SK-N-SH (cell line): ENCODE data around the gene TUBA3E. TPM values are rescaled to one million over a fixed set of nuclear protein-coding genes. Genes with fewer than 3 reads are reported as not detected.

Experiments
- CTCF ChIA-PET: fragments of 300-600, 350-600 bp; formaldehyde crosslinking; extraction: SDS; loops from one replicate; lab custom pipeline; 2021; lab: Yijun Ruan, JAX
- POLR2A ChIA-PET: fragments of 350-600 bp; sonication (Branson Sonifier 250); formaldehyde crosslinking; extraction: SDS; loops from one replicate; lab custom pipeline; 2020; ENCODE audit warnings: antibody characterized with exemption, inconsistent platforms; lab: Yijun Ruan, JAX
- DNase-seq: peaks from one replicate; pipeline ENCODE4 v3.0.0; 2012
- H2AFZ ChIP-seq: fragments of 200-600 bp; sonication (generic); 2 replicates; pipeline ENCODE4 v1.8.1; 2016; ENCODE audit warnings: antibody characterized with exemption, mild to moderate bottlenecking, low read depth
- H3F3A ChIP-seq: fragments of 200-600 bp; sonication (generic); replicated peaks from 2 replicates; pipeline ENCODE3; 2016; ENCODE audit warnings: antibody characterized with exemption, mild to moderate bottlenecking; ENCODE audit not compliant: insufficient read depth
- H3K27ac ChIP-seq, 2 experiments: fragments of 200-500 bp in 1 of 2; fragments of 200-600 bp in 1 of 2; sonication (Bioruptor generic) in 1 of 2; sonication (generic), shearing (Covaris generic) in 1 of 2; 2 replicates each; pipeline versions ENCODE4 v1.5.1 to v1.6.1; 2014 to 2016; ENCODE audit warnings: low read depth in 2 of 2, inconsistent platforms in 1 of 2, low read length in 1 of 2, mild to moderate bottlenecking in 1 of 2, mixed read lengths in 1 of 2
- H3K27me3 ChIP-seq: fragments of 200-600 bp; sonication (generic), shearing (Covaris generic); 2 replicates; pipeline ENCODE4 v1.6.1; 2016; ENCODE audit warnings: mixed run types; ENCODE audit not compliant: insufficient read depth
- H3K36me3 ChIP-seq, 2 experiments: fragments of 200-500 bp in 1 of 2; fragments of 200-600 bp in 1 of 2; sonication (Bioruptor generic) in 1 of 2; sonication (generic) in 1 of 2; replicated peaks in 1 of 2; 2 replicates each; pipeline versions ENCODE3 to v1.5.1; 2014 to 2016; ENCODE audit warnings: low read length in 1 of 2, mild to moderate bottlenecking in 1 of 2; ENCODE audit not compliant: insufficient read depth in 2 of 2, control insufficient read depth in 1 of 2
- H3K4me1 ChIP-seq, 2 experiments: fragments of 200-500 bp in 1 of 2; fragments of 200-600 bp in 1 of 2; sonication (Bioruptor generic) in 1 of 2; sonication (generic), shearing (Covaris generic) in 1 of 2; 2 replicates each; pipeline versions ENCODE4 v1.5.1 to v1.6.1; 2014 to 2016; ENCODE audit warnings: low read depth in 1 of 2, low read length in 1 of 2, mixed run types in 1 of 2; ENCODE audit not compliant: insufficient read depth in 2 of 2, control insufficient read depth in 1 of 2
- H3K4me2 ChIP-seq: fragments of 200-600 bp; sonication (generic), shearing (Covaris generic); 2 replicates; pipeline ENCODE4 v1.6.1; 2017; ENCODE audit warnings: mixed run types
- H3K4me3 ChIP-seq, 2 experiments: fragments of 200-500 bp in 1 of 2; fragments of 200-600 bp in 1 of 2; sonication (Bioruptor generic) in 1 of 2; sonication (generic), shearing (Covaris generic) in 1 of 2; 2 replicates each; pipeline versions ENCODE4 v1.5.1 to v1.8.1; 2014 to 2016; ENCODE audit warnings: low read depth in 2 of 2, inconsistent platforms in 1 of 2, low read length in 1 of 2, mild to moderate bottlenecking in 1 of 2, mixed read lengths in 1 of 2, moderate library complexity in 1 of 2
- H3K79me2 ChIP-seq: fragments of 200-600 bp; sonication (generic); 2 replicates; pipeline ENCODE4 v1.8.1; 2017; ENCODE audit warnings: mild to moderate bottlenecking; ENCODE audit not compliant: insufficient read depth
- H3K9ac ChIP-seq: fragments of 200-600 bp; sonication (generic); 2 replicates; pipeline ENCODE4 v1.6.1; 2017; ENCODE audit warnings: mixed run types
- H3K9me2 ChIP-seq: fragments of 200-600 bp; sonication (generic); 2 replicates; pipeline ENCODE4 v1.6.1; 2017; ENCODE audit warnings: mixed run types
- H3K9me3 ChIP-seq: fragments of 200-600 bp; sonication (generic); 2 replicates; pipeline ENCODE4 v1.6.1; 2017; ENCODE audit warnings: mixed run types, mild to moderate bottlenecking, moderate library complexity
- H4K20me1 ChIP-seq: fragments of 200-600 bp; sonication (generic); 2 replicates; pipeline ENCODE4 v1.6.1; 2017; ENCODE audit warnings: mild to moderate bottlenecking, mixed run types; ENCODE audit not compliant: insufficient read depth
- EZH2phosphoT487 ChIP-seq: fragments of 200-600 bp; sonication (generic); IDR thresholded peaks from 2 replicates; pipeline ENCODE4 v1.6.1; 2017; ENCODE audit warnings: low read depth, mixed run types, mild to moderate bottlenecking, antibody characterized with exemption, moderate library complexity, borderline replicate concordance
- FOSL2 ChIP-seq: IDR thresholded peaks from 2 replicates; pipeline ENCODE4 v1.4.0; 2012; ENCODE audit warnings: low read depth, mild to moderate bottlenecking, moderate library complexity, borderline replicate concordance
- FOXJ3 ChIP-seq: sonication (generic); formaldehyde crosslinking; IDR thresholded peaks from 2 replicates; pipeline ENCODE4 v1.5.1; 2020; ENCODE audit warnings: mild to moderate bottlenecking, missing genetic modification reagents
- FOXM1 ChIP-seq: IDR thresholded peaks from 2 replicates; pipeline ENCODE4 v1.4.0; 2012; ENCODE audit warnings: low read depth, mild to moderate bottlenecking
- GATA2 ChIP-seq: sonication (generic); formaldehyde crosslinking; IDR thresholded peaks from 2 replicates; pipeline ENCODE4 v1.5.0; 2020; ENCODE audit warnings: mild to moderate bottlenecking, missing genetic modification reagents
- MXI1 ChIP-seq: IDR thresholded peaks from 2 replicates; pipeline ENCODE4 v1.6.1; 2012; ENCODE audit warnings: mild to moderate bottlenecking, low read depth, low read length, improper control_type of control experiment
- RAD21 ChIP-seq: IDR thresholded peaks from 2 replicates; pipeline ENCODE4 v1.6.1; 2012; ENCODE audit warnings: mild to moderate bottlenecking, low read length
- RFX5 ChIP-seq: IDR thresholded peaks from 2 replicates; pipeline ENCODE4 v1.6.1; 2012; ENCODE audit warnings: mild to moderate bottlenecking, improper control_type of control experiment, low read length
- RXRA ChIP-seq: IDR thresholded peaks from 2 replicates; pipeline ENCODE4 v1.4.0; 2012; ENCODE audit warnings: low read depth, mild to moderate bottlenecking, borderline replicate concordance
- SIN3A ChIP-seq: IDR thresholded peaks from 2 replicates; pipeline ENCODE4 v1.6.1; 2012; ENCODE audit warnings: low read depth, mild to moderate bottlenecking, low read length, moderate library complexity, borderline replicate concordance
- SMC3 ChIP-seq: IDR thresholded peaks from 2 replicates; pipeline ENCODE4 v1.6.1; 2012; ENCODE audit warnings: low read depth, low read length, improper control_type of control experiment
- TAF1 ChIP-seq: IDR thresholded peaks from 2 replicates; pipeline ENCODE4 v1.6.1; 2012; ENCODE audit warnings: low read depth, mild to moderate bottlenecking, low read length, moderate library complexity, borderline replicate concordance
- WGBS: methylation state at CpG from one replicate; pipeline ENCODE4 v1.1.6; 2017; ENCODE audit warnings: low lambda C conversion rate; 5-methylcytosine and 5-hydroxymethylcytosine counted together
- polyA plus RNA-seq, 3 experiments: library from polyadenylated mRNA; depleted of rRNA; stranded (reverse); fragments of >200 nt; gene quantifications; 2 replicates each; pipeline ENCODE4 v1.2.3, GENCODE V29; 2012

The TUBA3E gene
- polyA plus RNA-seq, 1 of the 3 experiments (the other 2 are of a cell fraction), result not detected

DNA sequence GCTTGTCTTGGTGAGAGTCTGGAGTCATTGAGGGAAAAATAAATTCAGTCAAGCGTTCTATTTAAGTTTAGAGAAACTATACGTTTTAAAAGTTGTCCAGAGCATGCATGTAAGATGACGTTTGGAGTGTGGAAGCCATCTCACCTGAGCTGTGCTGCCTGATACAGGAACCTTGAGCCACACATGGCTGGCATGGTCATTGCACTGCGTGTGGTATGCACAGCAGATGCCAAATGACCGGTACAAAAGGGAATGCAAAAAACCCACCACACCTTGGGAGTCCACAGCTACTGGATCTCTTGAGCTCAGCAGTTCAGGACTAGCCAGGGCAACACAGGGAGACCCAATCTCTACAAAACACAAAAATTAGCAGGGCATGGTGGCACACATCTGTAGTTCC is 11.8 kb downstream of the TUBA3E start (continued):
- TF ChIP-seq MXI1 (no peak), FOSL2 (no peak)

DNA sequence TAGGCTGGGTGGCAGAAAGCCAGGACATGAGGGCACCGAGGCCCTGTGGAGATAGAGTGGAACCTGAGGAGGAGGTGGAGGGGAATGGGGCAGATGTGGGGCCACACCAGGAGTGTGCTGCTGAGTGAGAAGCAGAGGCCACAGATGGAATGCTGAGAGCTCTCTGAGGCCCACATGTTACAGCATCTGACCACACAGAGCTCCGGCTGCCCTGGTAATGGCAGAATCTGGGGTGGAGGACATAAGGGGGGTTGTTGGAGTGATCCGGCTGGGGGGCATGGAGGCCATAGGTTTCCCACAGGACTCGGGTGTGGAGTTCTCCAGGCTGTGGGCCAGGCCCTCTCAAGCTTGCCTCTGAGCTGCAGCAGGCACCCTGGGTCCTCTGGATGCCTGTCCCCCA is 12.3 kb downstream of the TUBA3E start:
- no peak for DNase-seq
- Histone ChIP-seq H3K27me3 (no peaks in the 10 kb centered on the region), H3K9ac (no peak overlapping the region), H3K9me2 (no peaks in the 10 kb centered on the region), H3K4me1 (peaks cover 0 to 23% of the 10 kb centered on the region in 2 experiments; a peak in 1 of 4 replicates), H2AFZ (no peak overlapping the region), H3K36me3 (peaks cover 0 to 6% of the 10 kb centered on the region in 2 experiments), H3F3A (no peaks in the 10 kb centered on the region), H3K27ac (no peak overlapping the region; a peak in 1 of 4 replicates), H4K20me1 (0 out of 2 replicates have a peak, but pooled peaks cover 2% of the 10 kb centered on the region), H3K9me3 (no peaks in the 10 kb centered on the region), H3K79me2 (peaks cover 30% of the 10 kb centered on the region), H3K4me2 (no peak overlapping the region), H3K4me3 (no peak overlapping the region)
- no peak for TF ChIP-seq FOXM1
- CTCF ChIA-PET, result interaction anchor here (11.1 kb wide), 1 partner anchor 148 kb away, joined by 113 read pairs; no protein-coding TSS in a partner anchor
- POLR2A ChIA-PET, result no interaction called here
- WGBS, result 91% methylated on average over 1 of the region's 4 CpGs

DNA sequence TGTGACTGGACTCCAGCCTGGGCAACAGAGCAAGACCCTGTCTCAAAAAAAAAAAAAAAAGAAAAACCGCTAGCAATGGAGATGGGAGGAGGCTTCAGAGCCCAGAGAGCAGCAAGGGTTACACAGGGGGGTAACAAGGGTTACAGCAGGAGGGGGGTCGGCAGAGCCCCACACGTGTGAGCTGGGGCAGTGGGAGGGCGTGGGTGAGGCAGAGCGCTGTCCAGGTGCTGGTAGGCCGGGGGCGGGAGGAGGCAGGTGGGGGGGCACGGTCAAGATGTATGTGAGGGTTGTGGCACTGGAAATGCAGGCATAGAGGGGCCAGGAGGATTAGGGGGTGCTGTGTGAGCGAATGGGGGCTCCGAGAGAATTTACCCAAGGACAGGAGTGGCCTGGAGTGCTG is 12.8 kb downstream of the TUBA3E start:
- peaks cover 34% of the 10 kb centered on the region for H3K79me2 ChIP-seq
- POLR2A ChIA-PET, result no interaction called here
- TF ChIP-seq RAD21, result no peak
- no peak for TF ChIP-seq SIN3A
- TF ChIP-seq RXRA, result no peak
- TF ChIP-seq, all 33 proteins: peak for 0
- Histone ChIP-seq H3K27ac (no peak overlapping the region), H3K9ac (no peak overlapping the region), H3K9me2 (no peaks in the 10 kb centered on the region), H3K4me2 (no peak overlapping the region), H3K4me1 (peaks cover 0 to 26% of the 10 kb centered on the region in 2 experiments; a peak in 2 of 4 replicates), H3K27me3 (no peaks in the 10 kb centered on the region), H4K20me1 (0 out of 2 replicates have a peak, but pooled peaks cover 2% of the 10 kb centered on the region), H2AFZ (no peak overlapping the region), H3K36me3 (peaks cover 0 to 6% of the 10 kb centered on the region in 2 experiments), H3K4me3 (no peak overlapping the region), H3K9me3 (no peaks in the 10 kb centered on the region), H3F3A (no peaks in the 10 kb centered on the region)
- CTCF ChIA-PET, result interaction anchor here (1.0 to 11.1 kb wide), 2 partner anchors 143 to 148 kb away, joined by 3 to 113 read pairs; no protein-coding TSS in a partner anchor
- no peak for DNase-seq
- 97% methylated on average over 9 of the region's 10 CpGs for WGBS

DNA sequence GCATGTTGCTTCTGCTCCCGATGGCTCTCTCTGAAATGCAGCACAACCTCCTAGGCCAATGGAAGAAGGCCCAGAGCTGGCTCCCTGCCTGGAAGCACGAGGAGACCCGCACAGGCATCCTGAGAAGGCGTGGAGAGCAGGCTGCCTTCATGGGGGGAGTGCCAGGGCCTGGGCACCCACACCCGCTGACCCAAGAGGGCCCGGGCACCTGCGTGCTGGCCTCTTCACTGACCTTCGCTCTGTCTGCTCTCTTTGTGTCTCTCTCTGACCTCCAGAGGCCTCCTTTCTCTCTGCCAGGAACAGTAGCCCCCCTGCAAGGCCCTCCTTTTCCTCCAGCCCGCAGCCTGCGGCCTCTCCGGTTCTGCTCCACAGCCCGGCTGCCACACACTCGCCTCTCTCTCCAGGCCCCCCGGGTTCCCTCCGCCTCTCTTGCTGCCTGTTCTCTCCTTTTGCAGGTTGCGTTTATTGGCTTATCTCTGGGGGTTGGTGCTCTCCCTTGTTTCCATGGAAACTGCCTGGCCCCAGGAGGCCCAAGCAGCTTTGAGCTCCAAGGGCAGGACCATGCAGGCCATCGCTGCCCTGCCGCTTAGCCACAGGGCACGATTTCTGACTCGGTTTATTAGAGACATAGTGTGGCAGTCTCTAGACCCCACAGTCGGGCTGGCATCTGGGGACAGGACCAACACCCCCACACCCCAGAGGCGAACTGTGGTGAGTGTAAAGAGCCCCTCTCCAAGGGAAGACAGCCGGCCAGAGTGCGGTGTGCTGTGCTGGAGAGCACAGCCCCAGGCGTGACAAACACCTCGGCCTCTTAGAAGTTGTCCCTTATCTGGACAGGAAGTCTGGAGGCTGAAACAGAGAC is 14.5 kb downstream of the TUBA3E start:
- peaks cover 0 to 6% of the 10 kb centered on the region in 2 experiments for H3K36me3 ChIP-seq
- H3K9ac ChIP-seq, result peak overlapping the region; percentile 85
- H4K20me1 ChIP-seq, result 0 out of 2 replicates have a peak, but pooled peaks cover 2% of the 10 kb centered on the region
- peaks cover 0 to 28% of the 10 kb centered on the region in 2 experiments; a peak in 2 of 4 replicates for H3K4me1 ChIP-seq
- H3F3A ChIP-seq, result no peaks in the 10 kb centered on the region
- DNase-seq, result peak; percentile 76
- no peak overlapping the region for H2AFZ ChIP-seq
- H3K79me2 ChIP-seq, result peaks cover 51% of the 10 kb centered on the region
- peak overlapping the region in 1 of 2 experiments; percentile 92; a peak in 2 of 4 replicates for H3K27ac ChIP-seq
- POLR2A ChIA-PET, result interaction anchor here (0.6 to 2.4 kb wide), 6 partner anchors 159 to 1305 kb away, joined by 3 to 14 read pairs (median 3); partner anchors contain the start of gene IMP4
- H3K9me2 ChIP-seq, result no peaks in the 10 kb centered on the region
- no peaks in the 10 kb centered on the region for H3K9me3 ChIP-seq
- H3K27me3 ChIP-seq, result no peaks in the 10 kb centered on the region
- CTCF ChIA-PET, result interaction anchor here (1.0 to 11.1 kb wide), 4 partner anchors 78 to 247 kb away, joined by 3 to 113 read pairs (median 3); no protein-coding TSS in a partner anchor
- peak overlapping the region in 1 of 2 experiments; percentile 95; a peak in 3 of 4 replicates for H3K4me3 ChIP-seq
- peak overlapping the region; percentile 88 for H3K4me2 ChIP-seq
- 68% methylated on average over 15 of the region's 26 CpGs for WGBS
- peak; percentile 65; the same call in 1 of the 2 replicates for TF ChIP-seq FOXJ3 (CRISPR knock-in tag)
- no peak for TF ChIP-seq RFX5
- 0 out of 2 replicates have a peak, but pooled peaks have one; percentile 16 for TF ChIP-seq MXI1
- no peak for TF ChIP-seq EZH2phosphoT487
- no peak for TF ChIP-seq TAF1
- TF ChIP-seq GATA2 (CRISPR knock-in tag), result peak; percentile 75
- peak; percentile 9; the same call in 1 of the 2 replicates for TF ChIP-seq SMC3
- TF ChIP-seq, all 33 proteins: peak for 4
